Stimulated activated CD4-positive, alpha-beta T cell treated with anti-CD3 and anti-CD28 coated beads, Interleukin-2, amount 100 ng/mL, for 24 hours (primary cell): ENCODE measurements around the gene ADGRL1.
"Not testable (repeated sequence)": the region's sequence is repeated elsewhere in the genome, so short reads cannot be mapped to it uniquely, and the experiment has no call there.

Experiments used
- DNase-seq, 2 donors: peaks; one replicate each; pipeline ENCODE4 v3.0.0-alpha.2; 2020

ADGRL1 gene

DNA sequence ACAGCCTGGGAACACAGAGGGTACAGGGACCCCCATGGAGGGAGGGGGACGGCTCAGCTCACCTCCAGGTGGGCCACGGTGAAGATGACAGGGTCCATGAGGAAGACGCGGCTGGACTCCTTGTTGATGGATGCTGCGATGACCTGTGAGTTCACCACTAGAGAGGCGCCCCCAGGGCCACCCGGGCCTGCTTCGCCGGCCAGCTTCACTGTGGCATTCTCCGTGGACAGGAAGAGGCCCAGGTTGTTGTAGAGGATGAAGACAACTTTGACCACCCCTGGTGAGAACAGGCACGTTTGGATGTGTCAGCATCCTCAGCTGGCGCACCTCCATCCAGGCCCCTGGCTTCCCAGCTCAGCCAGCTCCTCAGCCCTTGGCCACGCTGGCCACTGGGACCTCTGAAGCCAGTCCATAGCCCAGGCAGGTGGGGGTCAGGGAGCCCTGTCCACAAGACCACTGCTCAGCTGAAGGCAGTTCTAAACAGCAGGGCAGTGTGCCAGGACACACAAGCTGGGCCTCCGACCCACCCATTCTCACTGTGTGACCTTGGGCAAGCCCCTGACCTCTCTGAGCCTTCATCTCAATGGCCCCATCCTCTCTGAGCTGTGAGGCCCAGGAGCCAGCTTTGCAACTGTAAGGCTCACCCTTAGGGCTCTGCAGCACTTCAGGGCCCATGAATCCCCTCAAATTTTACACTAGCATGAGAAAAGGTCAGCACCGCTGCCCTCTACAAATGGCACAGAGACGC, 47.5 kb downstream of the ADGRL1 start:
- no peak for DNase-seq

DNA sequence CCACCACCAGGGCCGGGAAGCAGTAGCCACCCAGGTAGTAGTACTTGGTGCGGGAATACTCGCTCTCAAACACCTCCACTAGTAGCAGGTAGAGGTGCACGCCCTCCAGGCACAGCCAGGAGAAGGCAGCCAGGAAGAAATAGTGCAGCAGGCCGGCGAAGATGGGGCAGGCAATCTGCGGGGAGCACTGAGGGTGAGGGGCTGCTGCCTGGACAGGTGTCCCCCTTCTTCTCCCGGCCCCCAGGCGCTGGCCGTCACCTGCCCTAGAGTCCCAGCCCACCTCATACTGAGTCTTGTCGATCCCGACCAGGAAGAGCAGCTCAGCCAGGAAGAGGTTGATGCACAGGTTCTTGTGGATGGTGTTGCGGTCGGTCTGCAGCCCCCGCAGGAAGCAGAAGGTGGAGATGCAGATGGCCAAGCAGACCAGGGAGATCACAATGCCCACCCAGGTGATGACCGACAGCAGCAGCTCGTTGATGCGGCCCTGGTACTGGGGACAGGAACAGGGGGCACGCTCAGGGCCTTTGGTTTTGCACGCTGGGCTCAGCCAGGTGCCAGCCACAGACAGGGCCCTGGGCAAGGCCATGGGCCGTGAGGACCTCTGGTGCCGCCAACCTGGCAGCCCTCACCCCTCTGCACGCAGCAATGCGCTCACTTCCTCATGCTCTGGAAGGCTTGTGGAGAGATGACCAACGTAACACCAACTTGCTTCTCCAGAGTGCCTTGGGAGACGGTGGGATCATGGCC, 48.8 kb downstream of the ADGRL1 start:
- DNase-seq, result no peak

DNA sequence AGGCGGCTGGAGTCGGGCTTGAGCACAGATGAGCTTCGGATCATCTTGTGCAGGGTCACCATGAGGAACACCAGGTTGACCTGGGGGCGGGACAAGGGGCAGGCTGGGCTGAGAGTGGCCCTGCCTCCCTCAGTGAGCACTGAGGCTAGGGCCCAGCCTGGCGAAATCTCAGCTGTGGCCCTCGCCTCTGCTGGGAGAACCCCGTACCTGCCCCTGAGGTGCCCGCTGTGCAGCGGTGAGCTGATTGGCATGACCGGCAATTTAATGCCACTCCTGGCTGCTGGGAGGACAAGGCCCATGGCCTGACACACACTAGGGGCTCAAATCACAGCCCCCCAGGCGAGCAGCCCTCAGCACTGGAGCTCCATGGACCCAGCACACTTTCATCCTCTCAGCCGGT, 49.8 kb downstream of the ADGRL1 start:
- DNase-seq, result no peak

DNA sequence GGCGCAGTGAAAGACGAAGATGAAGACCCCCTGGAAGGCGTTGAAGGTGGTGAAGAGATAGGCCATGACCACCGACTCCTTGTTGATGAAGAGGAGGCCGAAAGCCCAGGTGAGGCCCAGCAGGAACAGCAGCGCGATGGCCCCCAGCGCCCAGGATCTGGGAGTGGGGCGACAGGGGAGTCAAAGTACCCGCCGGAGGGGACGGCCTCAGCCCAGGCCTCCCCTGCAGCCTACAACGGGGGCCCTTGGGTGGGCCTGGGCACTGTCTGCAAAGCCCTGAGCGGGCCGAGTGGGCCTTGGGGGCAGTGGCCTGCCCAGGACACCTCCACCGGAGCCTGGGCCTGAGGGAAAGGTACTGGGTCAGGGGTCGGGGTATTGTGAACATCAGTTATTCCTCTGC, 50.6 kb downstream of the ADGRL1 start:
- DNase-seq, result no peak

DNA sequence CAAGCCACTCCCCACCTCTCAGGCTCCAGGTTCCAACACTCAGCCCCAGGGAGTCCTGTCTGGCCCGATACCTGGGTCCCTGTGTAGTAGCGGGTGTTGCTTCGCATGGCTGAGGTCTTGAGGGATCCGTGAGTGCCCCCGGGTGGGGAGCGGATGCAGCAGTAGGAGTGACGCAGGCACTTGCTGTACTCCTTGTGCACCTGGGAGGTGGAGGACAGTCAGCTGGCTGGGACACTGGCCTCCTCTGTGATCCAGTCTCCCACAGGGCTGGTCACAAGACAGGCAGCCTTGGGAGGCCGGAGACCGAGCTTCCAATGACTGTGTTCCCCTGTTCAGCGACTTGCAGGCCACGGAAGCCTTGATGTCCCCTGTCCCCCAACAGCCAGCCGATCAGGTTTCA, 53.3 kb downstream of the ADGRL1 start:
- DNase-seq, result no peak

DNA sequence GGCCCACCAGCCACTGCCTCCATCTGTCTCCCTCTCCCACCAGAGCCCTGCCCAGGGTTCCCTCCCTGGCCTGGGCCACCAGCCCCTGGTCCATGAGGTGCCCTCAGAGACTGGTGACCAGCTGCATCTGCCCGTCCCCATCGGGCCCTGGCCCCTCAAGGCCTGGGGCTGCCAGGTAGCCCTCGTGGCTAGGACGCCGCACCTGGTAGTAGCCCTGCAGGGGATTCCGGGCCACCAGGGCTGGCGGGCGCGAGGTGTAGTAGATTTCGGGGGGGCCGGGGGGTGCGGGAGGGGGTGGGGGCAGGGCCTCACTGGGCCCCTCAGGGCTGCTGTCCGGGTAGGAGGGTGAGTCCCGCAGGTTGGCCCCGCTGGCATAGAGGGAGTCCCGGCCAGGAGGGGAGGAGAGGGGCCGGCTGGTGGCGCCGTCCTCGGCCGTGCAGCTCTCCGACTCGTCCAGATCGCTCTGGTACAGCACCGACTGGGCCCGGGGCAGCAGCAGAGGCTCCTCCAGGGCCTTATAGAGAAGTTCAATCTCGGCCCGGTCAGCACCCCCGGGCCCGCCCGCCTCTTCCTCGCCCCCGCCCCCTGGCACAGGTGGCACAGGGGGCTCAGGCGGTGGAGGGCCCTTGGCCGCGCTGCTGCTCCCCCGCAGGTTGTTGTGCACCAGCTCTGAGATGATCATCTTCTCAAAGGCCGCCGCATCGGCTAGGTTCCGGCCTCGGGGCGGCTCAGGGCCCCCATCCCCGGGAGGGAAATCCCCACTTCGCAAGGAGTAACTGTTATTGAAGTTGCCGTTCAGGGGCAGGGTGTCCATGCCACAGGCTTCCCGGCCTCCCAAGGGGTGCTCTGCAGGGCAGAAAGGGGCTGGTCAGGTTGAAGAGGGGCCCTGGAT, 55.0 kb downstream of the ADGRL1 start:
- no peak for DNase-seq

DNA sequence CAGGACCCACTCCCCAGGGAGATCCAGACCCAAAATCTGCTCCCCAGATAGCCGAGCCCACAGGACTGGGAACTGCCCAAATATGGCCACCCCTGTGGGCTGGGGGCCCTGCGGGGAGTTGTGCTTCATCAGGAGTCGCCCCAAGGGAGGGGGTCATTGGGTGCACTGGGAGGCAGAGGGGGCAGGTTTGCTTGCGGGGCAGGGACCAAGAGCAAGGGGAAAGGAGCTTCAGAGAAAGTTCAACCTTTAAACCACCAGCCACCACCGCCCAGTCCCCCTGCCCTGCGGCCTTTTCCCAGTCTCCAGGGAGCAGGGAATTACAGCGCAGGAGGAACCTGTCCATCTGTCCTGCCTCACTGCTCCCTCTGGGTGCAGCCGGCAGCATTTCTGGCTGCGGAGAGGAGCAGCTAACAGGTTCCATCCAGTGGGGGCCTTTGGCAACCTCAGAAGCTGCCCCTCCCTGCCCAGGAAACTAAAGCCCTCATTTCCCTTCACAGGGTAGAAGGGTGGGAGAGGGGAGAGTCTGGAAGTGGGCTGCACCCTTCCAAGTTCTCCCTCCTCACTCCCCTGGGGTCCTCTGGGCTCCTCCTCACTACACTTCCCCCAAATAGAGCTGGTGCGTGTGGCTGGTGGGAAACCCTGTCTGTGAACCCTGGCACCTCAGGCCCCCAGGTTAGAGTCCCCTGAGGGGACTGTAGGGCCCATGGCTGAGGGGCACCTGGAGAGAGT, 55.8 kb downstream of the ADGRL1 start:
- DNase-seq, result no peak

DNA sequence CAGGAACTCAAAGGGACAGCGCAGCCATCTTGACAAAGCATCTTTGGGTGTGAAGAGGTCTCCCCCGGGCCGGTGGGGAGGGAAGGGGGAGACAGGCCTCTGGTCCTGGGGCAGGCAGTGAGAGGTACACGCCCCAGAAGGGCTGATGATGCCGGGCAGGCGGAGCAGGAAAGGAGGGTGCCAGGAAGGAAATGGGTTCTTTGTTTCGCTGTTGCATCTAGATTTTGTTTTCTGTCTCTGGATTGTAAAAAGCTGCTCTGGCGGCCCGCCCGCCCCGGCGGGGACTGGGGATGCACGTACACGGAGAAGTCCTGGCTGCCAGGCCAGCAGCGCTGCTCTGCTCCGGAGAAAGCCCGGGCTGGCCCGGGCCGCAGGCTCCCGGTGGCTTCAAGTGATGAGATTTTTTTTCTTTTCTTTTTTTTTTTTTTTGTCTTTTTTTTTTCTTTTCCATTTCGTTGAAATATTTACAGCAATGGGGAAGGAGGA, 56.4 kb downstream of the ADGRL1 start:
- peak; percentile 54 for DNase-seq

DNA sequence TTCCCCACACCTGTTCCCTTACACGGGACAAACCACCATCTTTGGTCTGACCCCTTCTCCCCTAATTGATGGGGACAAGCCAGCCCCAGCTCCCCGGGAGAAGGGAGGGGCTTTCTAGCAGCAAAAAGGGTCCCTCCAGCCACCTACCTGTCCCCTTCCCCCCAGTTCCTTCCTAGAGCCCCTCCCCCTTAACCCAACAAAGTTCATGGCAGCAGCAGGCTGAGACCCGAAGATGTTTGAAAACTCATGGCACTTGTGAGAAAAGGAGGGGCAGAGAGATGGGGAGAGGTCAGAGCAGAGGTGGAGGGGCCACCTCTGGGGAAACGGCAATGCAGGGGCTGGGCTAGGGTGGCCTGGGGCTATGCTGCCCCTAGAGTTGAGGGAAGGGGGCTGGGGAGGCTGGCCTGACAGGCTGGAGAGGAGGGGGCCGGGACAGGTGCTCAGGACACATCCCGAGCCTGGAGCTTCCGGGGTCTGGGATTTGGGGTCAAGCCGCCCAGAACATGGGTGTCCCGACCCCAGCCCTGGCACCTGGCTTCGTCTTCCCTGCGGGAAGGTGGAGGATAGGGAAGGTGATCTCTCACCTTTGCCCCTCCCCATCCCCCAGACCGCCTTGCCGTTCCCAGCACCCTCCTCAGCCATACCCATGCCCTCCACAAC, 57.1 kb downstream of the ADGRL1 start:
- DNase-seq, result no peak

DNA sequence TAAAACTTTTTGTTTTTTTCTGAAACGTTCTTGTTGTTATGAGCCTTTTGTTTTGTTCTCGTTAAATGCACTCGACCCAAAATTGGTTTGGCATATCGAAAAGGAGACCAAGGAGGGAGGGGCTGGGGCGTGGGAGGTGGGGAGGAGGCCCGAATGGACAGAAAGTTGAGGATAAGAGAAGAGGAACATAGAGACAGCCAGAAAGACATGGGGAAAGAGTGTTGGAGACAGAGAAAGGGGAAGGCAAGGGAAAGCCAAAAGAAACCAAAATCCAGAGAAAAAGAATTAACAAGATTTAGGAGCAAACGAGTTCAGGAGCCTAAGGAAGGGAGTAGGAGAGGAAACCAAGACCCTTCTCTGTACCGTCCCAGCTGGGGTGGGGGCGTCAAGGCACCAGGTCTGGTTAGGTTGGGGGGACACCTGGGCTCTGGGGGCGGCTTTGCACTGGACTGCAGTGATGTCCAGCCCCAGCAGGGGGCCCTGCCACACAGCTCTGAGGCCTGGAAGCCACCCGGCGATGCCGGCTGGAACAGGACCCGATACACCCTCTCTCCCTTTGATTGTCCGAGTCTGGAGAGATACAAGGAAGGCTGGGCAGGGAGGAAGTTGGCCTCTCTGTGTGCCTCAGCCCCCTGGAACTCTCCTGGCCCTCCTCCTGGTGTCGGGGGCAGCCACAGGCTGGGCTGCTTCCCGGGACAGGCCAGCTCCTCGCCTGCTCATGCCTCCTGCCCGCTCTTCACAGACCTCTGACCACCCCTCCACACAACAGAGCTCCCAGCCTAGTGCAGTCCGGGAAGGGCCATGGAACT, 58.0 kb downstream of the ADGRL1 start:
- DNase-seq, result peak; percentile 58 to 65

DNA sequence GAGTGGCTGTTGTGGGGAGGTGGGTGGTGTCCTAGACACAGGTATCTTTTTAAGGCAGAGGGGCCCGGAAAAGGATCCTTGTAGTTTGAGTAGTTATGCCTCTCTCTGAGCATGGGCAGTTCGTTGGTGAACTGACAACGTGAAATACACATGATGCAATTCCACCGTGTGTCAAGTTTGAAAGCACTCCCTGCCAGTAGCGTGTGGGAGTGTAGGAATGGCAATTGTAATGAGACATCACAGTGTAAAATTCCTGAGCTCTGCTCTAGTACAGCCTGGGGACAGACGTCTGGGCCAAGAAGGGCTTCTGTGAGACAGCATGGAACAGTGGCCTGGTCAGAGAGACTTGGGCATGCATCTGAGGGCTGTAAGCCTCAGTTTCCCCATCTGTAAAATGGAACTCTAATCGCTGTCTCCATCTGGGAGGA, 59.2 kb downstream of the ADGRL1 start:
- DNase-seq, result no peak

DNA sequence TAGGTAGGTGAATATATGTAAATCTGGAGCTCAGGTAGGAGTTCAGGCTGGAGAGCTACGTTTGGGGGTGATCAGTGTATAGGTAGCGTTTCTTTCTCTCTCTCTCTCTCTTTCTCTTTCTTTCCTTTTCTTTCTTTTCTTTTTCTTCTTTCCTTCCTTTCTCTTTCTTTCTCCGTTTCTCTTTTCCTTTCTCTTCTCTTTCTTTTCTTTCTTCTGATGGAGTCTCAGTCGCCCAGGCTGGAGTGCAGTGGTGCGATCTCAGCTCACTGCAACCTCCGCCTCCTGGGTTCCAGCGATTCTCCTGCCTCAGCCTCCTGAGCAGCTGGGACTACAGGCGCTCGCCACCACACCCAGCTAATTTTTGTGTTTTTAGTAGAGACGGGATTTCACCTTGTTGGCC, 59.8 kb downstream of the ADGRL1 start:
- DNase-seq, result not testable (repeated sequence)

DNA sequence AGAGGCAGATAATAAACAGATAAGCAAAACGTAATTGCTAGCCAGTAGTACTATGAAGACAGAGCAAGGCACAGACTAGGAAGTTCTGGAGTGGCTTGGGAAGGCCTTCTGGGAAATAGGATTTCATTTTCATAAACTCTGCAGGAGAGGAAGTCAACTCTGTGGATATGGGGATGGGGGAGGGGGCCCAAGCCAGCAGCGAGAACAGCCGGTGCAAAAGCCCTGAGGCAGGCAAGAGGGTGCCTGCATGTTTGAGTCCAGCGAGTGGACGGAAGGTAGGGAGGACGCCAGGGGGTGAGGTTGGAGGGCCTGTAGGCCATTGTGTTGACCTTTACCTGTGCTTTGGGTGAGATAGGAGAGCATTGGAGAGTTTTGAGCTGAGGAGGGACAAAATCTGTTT, 60.6 kb downstream of the ADGRL1 start:
- DNase-seq, result no peak

DNA sequence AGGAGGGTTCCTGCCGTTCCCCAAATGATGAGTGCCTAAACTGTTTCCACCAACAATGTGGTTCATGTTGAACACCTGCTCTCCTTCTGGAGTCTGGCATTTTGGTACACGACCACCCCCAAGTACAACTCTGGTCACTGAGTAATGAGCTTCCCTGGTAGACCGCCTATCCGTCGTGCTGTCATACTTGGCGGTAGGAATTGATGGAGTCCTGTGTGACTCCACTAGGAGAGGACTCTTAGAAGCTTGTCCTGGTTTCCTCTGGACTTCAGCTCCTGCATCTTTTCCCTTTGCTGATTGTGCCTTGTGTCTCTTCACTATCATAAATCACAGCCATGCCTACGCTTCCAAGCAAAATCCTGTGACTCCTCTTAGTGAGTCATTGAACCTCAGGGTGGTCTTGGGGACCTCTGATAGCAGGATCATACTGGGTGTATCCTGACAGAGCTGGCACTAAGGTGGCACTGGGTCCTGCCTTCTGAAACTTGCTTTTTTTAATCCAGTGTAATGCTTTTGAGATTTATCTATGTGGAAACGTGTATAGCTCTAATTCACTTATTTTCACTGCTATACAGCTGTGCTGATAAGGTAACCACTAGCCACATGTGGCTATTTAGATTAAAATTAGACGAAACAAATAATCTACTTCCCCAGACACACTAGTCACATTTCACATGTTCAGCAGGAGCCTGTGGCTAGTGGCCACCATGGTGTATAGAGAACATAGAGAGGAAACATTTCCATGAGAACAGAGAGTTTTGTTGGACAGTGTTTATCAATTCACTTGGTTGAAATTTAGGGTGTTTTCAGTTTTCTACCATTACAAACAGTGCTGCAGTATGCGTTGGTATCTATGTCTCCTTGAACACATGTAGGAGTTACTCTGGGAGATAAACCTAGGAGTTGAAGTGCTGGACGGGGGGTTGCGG, 63.4 kb downstream of the ADGRL1 start:
- DNase-seq, result no peak

DNA sequence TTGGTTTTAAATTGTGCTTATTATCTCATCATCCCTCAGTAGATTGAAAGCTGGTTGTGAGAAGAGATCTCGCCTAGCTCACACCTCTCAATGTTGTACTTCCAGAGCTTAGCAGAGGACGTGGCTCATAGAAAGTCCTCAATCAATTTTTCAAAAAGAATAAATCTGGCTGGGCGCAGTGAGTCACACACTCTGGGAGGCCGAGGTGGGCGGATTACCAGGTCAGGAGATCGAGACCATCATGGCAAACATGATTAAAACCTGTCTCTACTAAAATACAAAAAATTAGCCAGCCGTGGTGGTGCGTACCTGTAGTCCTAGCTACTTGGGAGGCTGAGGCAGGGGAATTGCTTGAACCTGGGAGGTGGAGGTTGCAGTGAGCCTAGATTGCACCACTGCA, 64.9 kb downstream of the ADGRL1 start:
- DNase-seq, result peak in 1 of 2 donors; percentile 26

DNA sequence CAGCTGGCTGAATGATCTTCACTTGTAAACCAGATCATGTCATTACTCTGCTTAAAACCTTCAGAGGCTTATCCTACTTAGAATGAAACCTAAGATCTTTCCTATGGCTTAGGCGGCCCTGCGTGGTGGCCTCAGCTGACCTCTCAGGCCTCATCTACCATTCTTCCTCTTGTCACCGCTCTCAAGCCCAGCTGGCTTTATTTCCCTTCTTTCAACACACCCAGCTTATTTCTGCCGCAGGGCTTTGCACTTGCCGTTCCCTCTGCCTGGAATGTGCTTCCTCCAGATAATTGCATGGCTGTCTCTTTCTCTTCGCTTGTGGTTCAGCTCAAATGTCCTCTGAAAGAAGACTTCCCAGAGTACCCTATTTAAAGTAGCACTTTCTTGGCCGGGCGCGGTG, 66.0 kb downstream of the ADGRL1 start:
- no peak for DNase-seq

DNA sequence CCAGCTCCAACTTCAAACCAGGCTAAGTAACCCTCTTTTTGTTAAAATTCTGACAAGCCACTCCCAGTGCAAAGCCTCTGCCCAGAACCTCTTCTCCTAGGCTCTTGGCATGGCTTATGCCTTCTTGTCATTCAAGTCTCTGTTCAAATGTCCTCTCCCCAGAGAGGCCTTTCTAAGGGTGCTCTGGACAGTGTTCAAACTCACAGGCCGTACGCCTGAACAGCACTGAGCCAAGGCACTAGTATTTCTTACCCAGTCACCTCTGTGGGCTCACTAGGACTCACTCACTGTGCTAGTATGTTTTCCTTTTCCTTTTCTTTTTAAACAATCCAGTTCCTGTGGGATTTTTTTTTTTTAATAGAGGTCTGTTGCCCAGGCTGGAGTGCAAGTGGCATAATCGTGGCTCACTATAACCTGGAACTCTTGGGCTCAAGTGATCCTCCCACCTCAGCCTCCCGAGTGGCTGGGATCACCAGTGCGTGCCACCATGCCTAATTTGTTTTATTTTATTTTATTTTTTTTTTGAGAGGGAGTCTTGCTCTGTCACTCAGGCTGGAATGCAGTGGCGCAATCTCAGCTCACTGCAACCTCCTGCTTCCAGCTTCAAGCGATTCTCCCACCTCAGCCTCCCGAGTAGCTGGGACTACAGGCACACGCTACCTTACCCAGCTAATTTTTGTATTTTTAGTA, 67.2 kb downstream of the ADGRL1 start:
- no peak for DNase-seq

DNA sequence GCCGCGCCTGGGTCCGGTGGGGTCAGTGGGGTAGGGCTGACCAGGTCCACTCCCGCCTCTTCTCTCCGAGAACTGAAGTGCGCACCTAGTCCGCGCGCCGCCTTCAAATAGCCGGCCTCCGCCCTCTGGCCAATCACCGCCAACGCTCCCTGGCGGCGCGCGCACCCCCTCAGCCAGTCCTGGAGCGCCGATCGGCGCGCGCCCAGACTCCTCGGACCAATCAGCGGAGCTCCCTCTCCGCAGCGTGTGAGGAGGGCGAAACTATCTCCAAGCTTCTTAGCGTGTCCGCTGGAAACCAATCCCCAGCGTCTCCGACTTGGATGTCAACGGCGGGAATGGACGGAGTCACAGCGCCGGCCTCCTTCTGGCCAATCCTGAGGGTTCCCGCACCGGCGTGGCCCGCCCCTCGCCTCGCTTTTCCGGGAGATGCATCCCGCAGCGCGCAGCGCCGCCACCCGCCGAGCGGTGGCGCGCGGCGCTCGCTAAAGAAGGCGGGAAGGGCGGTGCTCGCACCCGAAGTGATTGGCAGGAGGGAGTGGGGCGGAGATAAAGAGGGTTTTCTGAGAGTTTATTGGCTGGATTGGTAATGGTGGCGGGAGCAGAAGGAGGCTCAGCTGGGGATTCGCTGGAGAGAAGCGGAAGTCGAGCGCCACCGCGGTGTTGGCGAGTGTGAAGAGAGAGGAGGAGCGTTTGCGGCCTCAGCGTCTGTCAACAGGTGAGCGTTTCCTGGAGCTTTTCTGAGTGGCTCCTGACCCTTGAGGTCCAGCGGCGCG, 69.3 kb downstream of the ADGRL1 start, which contains the start of gene ASF1B:
ASF1B (minus strand) TSS at position 81 of the 773 bp plus-strand sequence. CDS start 133 bp downstream, outside the sequence.
- peak; percentile 96 to 97 for DNase-seq
